RKO (cell line): ENCODE data around the gene LHX4.
A peak's percentile ranks its signal among the peaks of the same experiment; 100 is the strongest.

Experiments
- DNase-seq: peaks from one replicate; pipeline ENCODE4 v3.0.0-alpha.2; 2016; ENCODE audit warnings: low spot score

The LHX4 gene

DNA sequence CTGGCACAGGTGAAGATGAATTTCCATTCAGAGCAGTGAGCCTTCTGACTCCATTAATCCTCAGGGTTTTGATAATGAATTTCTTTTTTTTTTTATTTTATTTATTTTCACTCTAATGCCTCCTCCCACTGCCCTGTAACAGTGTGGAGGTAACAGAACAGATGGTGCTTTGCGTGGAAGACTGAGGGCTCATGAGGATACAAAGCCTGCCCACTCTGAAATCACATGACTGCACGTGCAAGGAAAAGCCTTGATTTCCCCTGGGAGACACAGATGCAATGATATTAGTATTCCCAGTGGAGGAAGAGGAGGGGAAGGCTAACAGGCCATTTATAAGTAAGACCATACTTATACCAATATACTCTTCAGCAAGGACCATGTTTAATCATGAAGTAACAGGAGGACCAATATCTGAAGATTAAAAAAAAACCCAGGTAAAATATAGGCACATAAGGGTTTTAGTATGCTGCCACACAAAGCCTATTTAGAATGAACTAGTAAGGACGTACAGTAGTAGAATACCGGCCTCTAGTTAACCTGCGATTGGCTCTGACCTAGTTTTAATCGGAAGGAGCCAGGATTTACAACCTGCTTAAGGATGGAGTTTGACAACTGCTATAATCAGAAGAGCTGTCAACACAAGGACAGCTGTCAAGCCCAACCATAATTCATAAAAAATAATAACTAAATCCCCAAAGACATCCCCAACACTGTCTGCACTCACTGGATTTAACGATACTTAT is 69.6 kb downstream of the LHX4 start:
- DNase-seq = no peak

DNA sequence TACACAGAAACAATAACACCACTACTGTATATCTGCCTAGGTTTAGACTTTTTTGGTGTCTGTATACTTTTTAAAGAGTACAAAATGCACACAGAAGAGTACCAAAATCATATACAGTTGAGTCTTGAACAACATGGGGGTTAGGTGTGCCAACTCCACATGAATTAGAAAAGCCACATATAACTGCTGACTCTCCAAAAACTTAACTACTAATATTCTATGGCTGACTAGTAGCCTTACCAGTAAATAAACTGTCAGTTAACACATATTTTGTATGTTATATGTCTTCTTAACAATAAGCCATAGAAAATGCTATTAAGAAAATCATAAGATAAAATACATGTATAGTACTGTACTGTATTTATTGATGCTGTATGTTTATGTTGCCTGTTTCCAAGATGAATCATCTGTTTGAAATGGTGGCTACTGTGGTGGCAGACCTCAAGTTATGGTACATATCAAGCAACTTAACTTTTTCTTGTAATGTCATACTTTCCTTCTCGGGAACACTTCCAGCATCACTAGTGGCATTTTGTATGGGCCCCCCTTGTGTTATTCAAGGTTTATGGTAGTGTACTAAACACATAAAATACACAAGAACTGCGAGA is 71.2 kb downstream of the LHX4 start:
- no peak for DNase-seq

DNA sequence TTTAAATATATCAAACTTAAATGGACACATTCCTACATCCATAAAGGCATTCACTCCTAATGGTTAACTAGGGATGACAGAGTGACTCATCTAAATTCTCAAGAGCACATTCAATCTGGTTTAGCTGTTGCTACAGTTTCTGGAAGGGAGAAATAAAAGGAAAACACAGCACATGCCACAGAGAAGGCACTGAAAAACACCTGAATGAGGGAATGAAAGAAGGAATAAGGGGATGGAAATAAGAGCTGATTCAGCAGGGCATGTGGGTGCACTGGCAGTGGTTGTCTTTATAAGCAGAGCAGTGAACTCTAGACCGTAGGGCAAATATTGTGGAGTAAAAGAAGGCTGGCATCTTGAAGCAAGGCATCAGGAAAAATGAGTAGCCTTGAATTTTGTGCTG is 79.3 kb downstream of the LHX4 start:
- peak; percentile 40 for DNase-seq

GRCh38 chr1:180310095-180310494 is 80.0 kb downstream of the LHX4 start:
- no peak for DNase-seq

- peak; percentile 53 for DNase-seq
These were observed 81.1 kb downstream of the LHX4 start for GRCh38 chr1:180311011-180311730.

DNA sequence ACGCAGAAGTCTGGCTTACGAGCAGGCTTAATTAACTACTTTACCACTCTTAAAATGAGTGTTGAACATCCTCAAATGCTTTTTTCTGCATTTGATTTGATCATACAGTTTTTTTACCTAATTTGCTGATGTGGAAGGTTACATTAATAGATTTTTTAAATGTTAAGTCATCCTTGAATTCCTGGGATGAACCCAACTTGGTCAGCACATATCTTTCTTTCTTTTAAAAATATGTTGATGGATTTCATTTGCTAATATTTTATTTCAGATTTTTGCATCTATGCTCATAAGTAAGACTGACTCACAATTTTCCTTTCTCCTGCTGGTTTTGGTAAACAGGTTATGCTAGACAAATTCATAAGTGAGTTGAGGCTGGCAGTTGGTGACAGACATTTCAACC is 82.9 kb downstream of the LHX4 start:
- DNase-seq = no peak

GRCh38 chr1:180327089-180327488 is 97.0 kb downstream of the LHX4 start:
- no peak for DNase-seq
